ENCODE measurements around the gene TUBB2B.
"Not testable (repeated sequence)": the region's sequence is repeated elsewhere in the genome, so short reads cannot be mapped to it uniquely, and the experiment has no call there.

Gene TUBB2B

GRCh38 chr6:3178666-3179065, 48.8 kb downstream of the TUBB2B start:
- not testable (repeated sequence) for DNase-seq

- DNase-seq: no peak
Measured at GRCh38 chr6:3176562-3177355, 50.7 kb downstream of the TUBB2B start.

- DNase-seq: no peak
Measured at GRCh38 chr6:3175715-3176402, 51.6 kb downstream of the TUBB2B start.
